HG03175 (cell line): Measurements from ENCODE around the gene TENM3.

ENCODE experiments used
- ATAC-seq: cut with Tn5 transposase; IDR thresholded peaks from one replicate; pipeline ENCODE4 v1.9.1; 2021; ENCODE audit warnings: mild to moderate bottlenecking, moderate library complexity; ENCODE audit not compliant: unreplicated experiment

The TENM3 gene

GRCh38 chr4:182252220-182252619, 9.0 kb downstream of the TENM3 start:
- no peak for ATAC-seq

DNA sequence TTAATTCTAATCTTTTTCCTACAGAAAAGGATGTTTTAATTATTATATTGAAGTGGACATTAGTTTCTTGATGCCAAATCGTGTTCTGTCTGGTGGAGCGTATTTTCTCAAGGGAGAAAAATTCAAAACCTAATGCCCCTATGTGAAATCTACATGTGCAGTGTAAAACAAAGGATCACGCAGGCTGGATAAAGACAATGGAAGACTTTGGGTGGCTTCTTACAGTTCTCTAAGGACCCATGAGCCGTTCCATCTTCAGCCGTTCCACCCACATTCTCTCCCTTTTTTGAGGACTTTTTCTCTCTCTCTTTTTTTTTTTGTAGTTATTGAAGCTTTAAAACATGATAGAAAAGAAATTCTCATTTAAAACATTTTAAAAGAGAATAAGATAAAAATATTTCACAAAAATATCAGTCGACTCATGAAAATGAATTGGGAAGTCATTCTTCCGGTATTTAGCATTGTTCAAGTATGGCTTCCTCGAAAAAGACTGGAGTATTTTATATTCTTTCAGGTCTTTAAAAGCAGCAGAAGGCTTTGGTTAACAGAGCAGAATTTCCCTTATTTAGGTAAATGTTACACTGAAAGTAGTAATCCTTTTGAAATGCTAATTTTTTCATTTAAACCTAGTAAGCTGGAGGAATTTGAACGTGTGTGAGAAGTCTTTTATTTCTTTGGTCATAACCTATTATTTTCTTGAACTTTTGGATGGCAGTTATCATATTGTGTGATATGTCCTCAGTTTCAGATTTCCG, 11.0 kb downstream of the TENM3 start:
- ATAC-seq, result no peak

GRCh38 chr4:182255441-182256190, 12.4 kb downstream of the TENM3 start:
- no peak for ATAC-seq

GRCh38 chr4:182257016-182257415, 13.8 kb downstream of the TENM3 start:
- ATAC-seq, result no peak

GRCh38 chr4:182257503-182257902, 14.3 kb downstream of the TENM3 start:
- ATAC-seq, result no peak

DNA sequence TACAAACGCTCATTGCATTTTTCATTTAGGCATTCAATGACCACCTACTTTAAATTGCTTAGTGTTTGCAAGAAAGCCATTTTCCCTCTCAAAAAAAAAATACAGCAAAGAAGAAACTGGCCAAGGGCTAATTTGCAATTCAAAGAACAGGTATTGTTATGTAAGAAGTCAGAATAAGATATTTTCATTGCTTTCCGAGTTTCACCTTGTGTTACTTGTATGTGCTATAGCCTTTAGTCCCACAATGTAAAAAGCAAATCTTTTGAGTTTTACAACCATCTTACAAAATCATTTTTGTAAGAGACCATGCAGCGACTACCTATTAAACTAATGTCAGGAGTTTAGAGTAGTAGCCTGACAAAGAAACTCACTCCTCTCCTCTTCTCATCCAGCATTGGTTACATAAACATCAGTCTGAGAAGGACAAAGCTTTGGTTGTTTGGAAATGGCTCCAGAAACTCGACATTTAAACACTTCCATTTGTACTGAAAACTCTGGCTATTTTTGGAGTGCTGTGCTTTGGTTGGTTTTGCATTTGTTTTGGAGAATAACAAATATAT, 15.3 kb downstream of the TENM3 start:
- no peak for ATAC-seq

DNA sequence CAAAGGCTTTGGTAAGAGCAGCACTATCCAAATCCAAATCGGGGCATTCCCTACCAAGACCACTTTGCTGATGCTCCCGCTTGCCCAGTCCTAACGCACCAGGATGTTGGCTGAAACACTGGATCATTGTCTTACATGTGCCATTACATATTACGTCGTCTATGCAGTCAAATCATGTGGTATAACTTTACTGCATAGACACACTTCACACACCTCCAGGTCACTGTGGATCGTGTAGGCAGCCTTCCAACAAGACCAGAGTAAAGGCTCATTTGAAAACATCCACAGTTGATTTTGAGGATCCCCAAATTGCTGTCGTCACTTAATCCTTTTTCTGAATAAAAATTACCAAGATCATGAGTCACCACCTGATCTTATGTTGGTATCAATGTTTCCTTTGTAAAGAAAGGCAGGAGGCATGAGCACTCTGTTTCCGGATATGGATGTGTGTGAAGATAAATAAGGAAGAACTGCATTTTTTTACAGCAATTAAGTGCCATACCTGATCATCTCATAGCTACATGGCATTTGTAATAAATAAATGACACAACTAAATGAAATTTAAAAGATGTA, 18.5 kb downstream of the TENM3 start:
- ATAC-seq, result no peak

DNA sequence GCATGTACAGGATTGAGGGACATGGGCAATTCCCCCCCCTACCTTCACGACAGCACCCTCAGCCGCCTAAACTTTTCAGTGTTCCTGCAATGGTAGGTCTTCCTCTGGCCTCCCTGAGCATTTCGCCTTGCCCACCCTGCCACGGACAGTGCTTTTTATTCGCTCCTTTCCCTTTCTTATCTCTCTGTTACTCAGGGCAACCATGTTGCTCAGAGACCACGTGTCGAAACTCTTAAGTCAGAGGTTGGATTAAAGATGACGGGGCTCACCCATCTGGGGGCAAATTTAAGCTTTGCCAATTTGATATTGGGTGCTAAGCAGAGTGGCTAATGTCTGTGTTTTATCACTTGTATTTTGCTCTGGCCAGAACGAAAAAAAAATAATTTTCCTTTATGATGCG, 20.4 kb downstream of the TENM3 start:
- no peak for ATAC-seq

GRCh38 chr4:182264139-182264752, 21.0 kb downstream of the TENM3 start:
- ATAC-seq, result no peak

- ATAC-seq, result no peak
Observed at GRCh38 chr4:182265881-182266280, 22.7 kb downstream of the TENM3 start.

- no peak for ATAC-seq
Observed at GRCh38 chr4:182267048-182267447, 23.8 kb downstream of the TENM3 start.

DNA sequence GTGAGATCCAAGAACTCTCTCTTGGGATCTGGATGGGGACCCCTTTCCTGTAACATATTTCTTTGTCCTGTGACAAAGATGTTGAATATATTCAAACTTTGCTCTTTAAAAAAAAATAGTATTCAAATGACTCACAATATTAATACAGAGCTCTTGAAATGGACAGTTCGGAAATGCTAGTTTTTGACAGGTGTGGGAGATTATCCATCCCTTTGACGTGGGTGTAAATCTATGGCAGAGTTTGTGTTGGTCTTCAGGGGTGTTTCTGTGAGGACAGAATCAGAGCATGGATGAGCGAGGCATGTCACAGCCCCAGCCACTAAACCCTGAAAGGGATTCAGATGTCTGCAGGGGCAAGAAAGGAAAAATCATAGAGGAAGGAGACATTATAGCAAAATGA, 25.8 kb downstream of the TENM3 start:
- ATAC-seq, result no peak

- ATAC-seq, result no peak
Observed at GRCh38 chr4:182271731-182272130, 28.5 kb downstream of the TENM3 start.

DNA sequence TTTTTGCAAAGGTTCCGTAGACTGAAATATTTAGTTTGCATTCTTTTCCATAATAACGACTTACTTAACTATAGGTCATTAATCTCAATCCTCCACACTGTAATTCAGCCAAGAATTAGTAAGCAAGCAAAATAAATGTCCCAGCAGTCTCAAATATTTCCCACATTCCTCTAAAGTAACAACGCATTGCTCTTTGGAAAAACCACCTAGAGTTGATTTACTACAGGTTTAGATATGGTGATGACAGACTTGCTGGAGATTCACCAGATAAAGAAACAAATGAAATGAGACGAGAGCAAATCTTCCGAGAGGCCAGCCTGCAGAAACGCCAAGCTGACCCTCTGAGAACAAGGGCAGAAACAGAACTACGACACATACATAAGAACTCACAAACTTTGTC, 28.9 kb downstream of the TENM3 start:
- ATAC-seq, result no peak

DNA sequence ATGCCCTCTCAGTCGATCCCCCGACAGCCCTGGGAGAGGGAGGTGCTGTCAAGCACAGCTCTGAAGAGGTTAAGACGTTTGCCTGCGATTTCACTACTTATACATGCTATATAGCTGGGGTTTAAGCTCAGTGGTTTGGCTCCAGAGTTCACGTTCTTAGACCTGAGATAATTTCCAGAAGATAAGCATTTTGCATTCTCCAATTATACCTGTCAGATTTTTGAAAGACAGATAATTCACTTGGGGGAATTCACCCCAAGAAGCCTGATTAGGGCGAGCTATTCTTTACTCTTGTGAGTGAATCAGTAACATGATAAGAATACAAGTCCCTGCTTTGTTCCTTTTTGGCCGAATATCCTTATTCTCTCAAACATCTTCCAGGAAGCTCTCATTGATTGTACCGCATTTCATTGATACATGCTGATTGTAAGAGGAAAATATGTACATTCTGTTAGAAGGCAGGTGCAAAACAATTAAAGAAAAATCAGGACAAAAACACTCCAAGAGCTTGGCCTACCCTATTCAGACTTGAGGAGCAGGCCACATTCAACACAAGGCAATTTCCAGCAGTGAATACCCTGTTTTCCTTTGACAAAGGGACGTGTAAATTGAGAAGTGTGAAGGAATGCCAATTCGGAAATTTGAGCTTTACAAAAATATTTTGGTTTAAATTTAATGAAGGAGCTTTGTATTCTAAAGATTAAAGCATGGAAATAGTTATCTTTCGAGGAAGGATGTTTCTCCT, 30.2 kb downstream of the TENM3 start:
- ATAC-seq, result no peak

- ATAC-seq, result no peak
Observed at GRCh38 chr4:182276210-182277109, 33.3 kb downstream of the TENM3 start.

DNA sequence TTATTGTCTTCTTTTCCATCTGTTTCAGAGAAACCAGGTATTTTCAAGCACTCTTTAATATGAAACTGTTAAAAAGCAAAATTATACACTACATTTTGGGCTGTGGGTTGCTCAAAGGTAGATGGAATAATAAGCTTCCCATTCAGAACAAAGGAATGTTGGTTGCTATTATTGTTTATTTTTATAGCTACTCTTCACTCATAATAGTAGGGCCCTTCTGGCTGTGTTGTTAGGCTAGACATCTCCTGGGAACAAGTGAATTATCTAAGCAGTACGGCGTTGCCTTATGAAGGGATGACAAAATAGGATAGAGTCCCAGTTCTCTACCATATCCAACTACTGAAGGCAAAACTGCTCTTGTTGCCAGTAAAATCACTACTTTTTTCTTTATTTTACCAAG, 34.2 kb downstream of the TENM3 start:
- ATAC-seq, result no peak

DNA sequence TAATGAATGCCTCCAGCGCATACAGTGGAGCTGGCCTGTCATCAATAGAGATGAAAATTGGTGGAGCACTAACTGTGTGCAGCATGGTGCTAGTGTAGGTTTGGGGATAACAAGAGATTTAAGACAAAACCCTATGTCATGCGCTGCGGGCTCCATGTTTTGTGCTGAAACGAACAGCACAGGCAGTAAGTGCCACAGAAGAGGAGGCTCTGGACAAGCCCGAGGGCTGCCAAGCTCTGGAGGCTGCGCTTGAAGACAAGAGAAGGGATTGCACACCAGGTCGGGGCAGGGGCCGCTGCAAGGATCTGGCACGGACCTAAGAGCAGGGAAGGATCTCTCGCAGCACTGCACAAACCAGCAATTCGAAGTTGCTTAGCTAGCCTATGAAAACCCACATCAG, 35.5 kb downstream of the TENM3 start:
- no peak for ATAC-seq

DNA sequence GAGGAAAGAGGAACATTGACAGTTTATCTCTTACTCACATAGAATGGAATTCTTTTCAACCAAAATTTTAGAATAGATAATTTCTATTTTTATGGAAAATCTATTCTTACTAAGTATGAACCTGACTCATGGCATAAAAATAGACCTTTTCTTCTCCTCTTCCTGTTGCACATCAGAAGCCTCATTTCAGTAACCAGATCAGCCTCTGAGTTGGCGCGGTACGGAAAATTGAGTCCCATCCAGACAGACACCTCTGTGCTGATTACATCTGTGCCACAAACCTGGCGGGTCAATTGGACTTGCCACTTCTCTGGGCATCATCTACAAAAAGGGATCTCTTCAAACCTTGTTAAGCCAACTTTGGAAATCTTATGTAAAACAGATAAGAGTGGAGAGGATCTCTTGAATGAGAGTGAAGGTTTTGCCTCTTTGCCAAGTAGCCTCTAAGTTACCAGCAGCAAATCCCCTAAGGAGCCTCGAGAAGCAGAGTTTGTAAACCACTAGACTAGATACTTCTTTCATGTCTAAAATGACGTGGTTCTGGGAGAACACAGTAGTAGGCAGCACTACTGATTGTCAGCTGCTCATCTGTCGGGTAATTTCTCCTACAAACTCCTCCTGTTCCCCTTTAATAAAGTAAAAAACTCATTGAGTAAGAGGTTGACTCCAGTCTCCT, 37.4 kb downstream of the TENM3 start:
- ATAC-seq, result no peak
